ENCODE results near the gene RDH16. TPM values are rescaled to one million over a fixed set of nuclear protein-coding genes. Genes with fewer than 3 reads are reported as not detected.

Gene RDH16
- total RNA-seq, 1 experiment from 2014 or later, result 0.08 TPM

DNA sequence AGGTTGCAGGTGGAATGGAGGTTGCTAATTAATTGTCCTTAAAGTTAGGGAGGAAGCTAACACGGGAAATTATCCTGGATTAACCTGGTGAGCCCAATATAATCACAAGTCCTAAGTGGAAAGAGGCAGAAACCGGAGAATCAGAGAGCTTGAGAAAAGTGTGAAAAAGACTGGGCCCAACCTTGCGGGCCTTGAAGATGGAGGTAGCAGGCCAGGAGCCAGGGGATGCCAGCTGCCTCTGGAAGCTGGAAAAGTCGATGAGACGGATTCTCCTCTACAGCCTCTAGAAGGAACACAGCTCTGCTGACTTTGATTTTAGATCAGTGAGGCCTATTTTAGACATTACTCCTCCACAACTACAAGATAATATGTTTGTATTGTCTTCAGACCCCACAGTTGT lies 25.3 kb downstream of the RDH16 start:
- POLR2A ChIA-PET, result interaction anchor here (0.5 kb wide), 1 partner anchor 1028 kb away, joined by 7 read pairs; no protein-coding TSS in a partner anchor

GRCh38 chr12:56931474-56931978 lies 25.9 kb downstream of the RDH16 start:
- Histone ChIP-seq H3K4me1 (ENCODE audit: control insufficient read depth, insufficient read depth, low read length) (no peaks in the 10 kb centered on the region), H3K4me3 (ENCODE audit: low read depth in 2 of 2, low read length in 2 of 2) (no peak overlapping the region), H3K9me3 (ENCODE audit: control insufficient read depth, insufficient read depth, low read depth, low read length) (no peaks in the 10 kb centered on the region), H3K27ac (ENCODE audit: low read length) (no peak overlapping the region), H3K27me3 (ENCODE audit: control insufficient read depth, insufficient read depth, low read length) (peaks cover 3% of the 10 kb centered on the region; the same call in 1 of the 2 replicates), H3K36me3 (ENCODE audit: control insufficient read depth, insufficient read depth, low read length) (no peaks in the 10 kb centered on the region)
- BruUV-seq (replicated peaks), result no TSS peak
- TF ChIP-seq TCF7L2 (IDR thresholded peaks at IDR 0.05; ENCODE audit: low read depth, low read length), result no peak
- TF ChIP-seq, protein P1, sequence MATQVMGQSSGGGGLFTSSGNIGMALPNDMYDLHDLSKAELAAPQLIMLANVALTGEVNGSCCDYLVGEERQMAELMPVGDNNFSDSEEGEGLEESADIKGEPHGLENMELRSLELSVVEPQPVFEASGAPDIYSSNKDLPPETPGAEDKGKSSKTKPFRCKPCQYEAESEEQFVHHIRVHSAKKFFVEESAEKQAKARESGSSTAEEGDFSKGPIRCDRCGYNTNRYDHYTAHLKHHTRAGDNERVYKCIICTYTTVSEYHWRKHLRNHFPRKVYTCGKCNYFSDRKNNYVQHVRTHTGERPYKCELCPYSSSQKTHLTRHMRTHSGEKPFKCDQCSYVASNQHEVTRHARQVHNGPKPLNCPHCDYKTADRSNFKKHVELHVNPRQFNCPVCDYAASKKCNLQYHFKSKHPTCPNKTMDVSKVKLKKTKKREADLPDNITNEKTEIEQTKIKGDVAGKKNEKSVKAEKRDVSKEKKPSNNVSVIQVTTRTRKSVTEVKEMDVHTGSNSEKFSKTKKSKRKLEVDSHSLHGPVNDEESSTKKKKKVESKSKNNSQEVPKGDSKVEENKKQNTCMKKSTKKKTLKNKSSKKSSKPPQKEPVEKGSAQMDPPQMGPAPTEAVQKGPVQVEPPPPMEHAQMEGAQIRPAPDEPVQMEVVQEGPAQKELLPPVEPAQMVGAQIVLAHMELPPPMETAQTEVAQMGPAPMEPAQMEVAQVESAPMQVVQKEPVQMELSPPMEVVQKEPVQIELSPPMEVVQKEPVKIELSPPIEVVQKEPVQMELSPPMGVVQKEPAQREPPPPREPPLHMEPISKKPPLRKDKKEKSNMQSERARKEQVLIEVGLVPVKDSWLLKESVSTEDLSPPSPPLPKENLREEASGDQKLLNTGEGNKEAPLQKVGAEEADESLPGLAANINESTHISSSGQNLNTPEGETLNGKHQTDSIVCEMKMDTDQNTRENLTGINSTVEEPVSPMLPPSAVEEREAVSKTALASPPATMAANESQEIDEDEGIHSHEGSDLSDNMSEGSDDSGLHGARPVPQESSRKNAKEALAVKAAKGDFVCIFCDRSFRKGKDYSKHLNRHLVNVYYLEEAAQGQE (IDR thresholded peaks at IDR 0.05; ENCODE audit: insufficient read depth in 1 of 2, low read depth in 2 of 2, low read length in 1 of 2), result no peak
- TF ChIP-seq CTCF (IDR thresholded peaks at IDR 0.05), result no peak
- no peak for TF ChIP-seq SIN3A (IDR thresholded peaks at IDR 0.05; ENCODE audit: borderline replicate concordance, insufficient read depth, low read depth, low read length)
- no peak for TF ChIP-seq POLR2AphosphoS5 (IDR thresholded peaks at IDR 0.05; ENCODE audit: low read depth, low read length)
- DNase-seq (ENCODE audit: low read depth, low spot score) (no peak), ATAC-seq (no peak)
- intact Hi-C loops (cut with micrococcal nuclease; ENCODE audit: unreplicated experiment), result no loop called here
- ChIA-PET POLR2A (no interaction called here), CTCF (no interaction called here)
- in situ Hi-C loops (cut with HindIII; ENCODE audit: low pct_unique_long_range_greater_than_20kb, low sequenced_read_pairs), result no loop called here

More for the DNA sequence above, 25.3 kb downstream of the RDH16 start:
- Histone ChIP-seq H3K36me3 (ENCODE audit: control insufficient read depth, insufficient read depth, low read length) (no peaks in the 10 kb centered on the region), H3K9me3 (ENCODE audit: control insufficient read depth, insufficient read depth, low read depth, low read length) (no peaks in the 10 kb centered on the region), H3K4me3 (ENCODE audit: low read depth in 2 of 2, low read length in 2 of 2) (no peak overlapping the region), H3K27ac (ENCODE audit: low read length) (no peak overlapping the region), H3K4me1 (ENCODE audit: control insufficient read depth, insufficient read depth, low read length) (no peaks in the 10 kb centered on the region), H3K27me3 (ENCODE audit: control insufficient read depth, insufficient read depth, low read length) (no peaks in the 10 kb centered on the region)
- intact Hi-C loops (cut with micrococcal nuclease; ENCODE audit: unreplicated experiment) (no loop called here), in situ Hi-C loops (cut with HindIII; ENCODE audit: low pct_unique_long_range_greater_than_20kb, low sequenced_read_pairs) (no loop called here)
- DNase-seq (ENCODE audit: low read depth, low spot score) (no peak), ATAC-seq (no peak)
- no TSS peak for BruUV-seq (replicated peaks)
- CTCF ChIA-PET, result no interaction called here
- TF ChIP-seq CTCF (IDR thresholded peaks at IDR 0.05), result no peak
- TF ChIP-seq, protein P1 (IDR thresholded peaks at IDR 0.05; ENCODE audit: insufficient read depth in 1 of 2, low read depth in 2 of 2, low read length in 1 of 2), result no peak
- no peak for TF ChIP-seq TCF7L2 (IDR thresholded peaks at IDR 0.05; ENCODE audit: low read depth, low read length)
- no peak for TF ChIP-seq SIN3A (IDR thresholded peaks at IDR 0.05; ENCODE audit: borderline replicate concordance, insufficient read depth, low read depth, low read length)
- no peak for TF ChIP-seq POLR2AphosphoS5 (IDR thresholded peaks at IDR 0.05; ENCODE audit: low read depth, low read length)

All from Panc1 (cell line).